HepG2 (cell line): ENCODE results near the gene PEX5. TPM values are rescaled to one million over a fixed set of nuclear protein-coding genes. Genes with fewer than 3 reads are reported as not detected.

ENCODE experiments used
- ATAC-seq: fragments of 200-7000 bp; cut with Tn5 transposase; 3 replicates; pipeline ENCODE4 v1.9.1; 2020; ENCODE audit warnings: mild to moderate bottlenecking, moderate library complexity
- BruUV-seq: library from RNA; stranded (reverse); fragments of 400-500 nt; replicated peaks from 2 replicates; lab custom pipeline; 2021; lab: Mats Ljungman, UMichigan
- CTCF ChIA-PET: fragments of 300-600 bp; formaldehyde crosslinking; extraction: SDS; loops from one replicate; lab custom pipeline; 2021; ENCODE audit warnings: low total read pairs, inconsistent platforms, low intra/inter-chr PET ratio; lab: Yijun Ruan, JAX
- POLR2A ChIA-PET: fragments of 350-600 bp; sonication (Branson Sonifier 250); formaldehyde crosslinking; loops from one replicate; lab custom pipeline; 2020; ENCODE audit warnings: antibody characterized with exemption, inconsistent platforms; lab: Yijun Ruan, JAX
- DNase-seq: peaks from one replicate; pipeline ENCODE4 v3.0.0-alpha.2; 2015; ENCODE audit warnings: low spot score
- FAIRE-seq: peaks from 3 replicates; lab custom pipeline; 2011; peaks lifted over from hg19 to GRCh38; lab: Jason Lieb, UNC
- H2AFZ ChIP-seq: one replicate; pipeline ENCODE4 v1.6.1; 2011; ENCODE audit warnings: low read length, inconsistent platforms
- H3K27ac ChIP-seq: fragments of 300-600 bp; 3 replicates; pipeline ENCODE4 v1.8.0; 2011; ENCODE audit warnings: mixed run types, mild to moderate bottlenecking, mixed read lengths, low read length, inconsistent platforms; ENCODE audit not compliant: insufficient read depth; ENCODE audit errors: extremely low read length
- H3K27me3 ChIP-seq, 2 experiments: fragments of 200-600 bp in 1 of 2; 2 replicates in 1 of 2; 3 replicates in 1 of 2; pipeline versions ENCODE4 v1.6.0 to v1.8.0; 2011; ENCODE audit warnings: low read length in 2 of 2, mild to moderate bottlenecking in 2 of 2, moderate library complexity in 2 of 2, inconsistent platforms in 1 of 2; ENCODE audit not compliant: insufficient read depth in 2 of 2, control insufficient read depth in 1 of 2
- H3K36me3 ChIP-seq, 2 experiments: fragments of 200-600 bp in 1 of 2; replicated peaks in 1 of 2; 2 replicates in 1 of 2; 3 replicates in 1 of 2; pipeline versions ENCODE4 v1.5.1 to v1.8.0; 2011; ENCODE audit warnings: low read length in 2 of 2, inconsistent platforms in 1 of 2; ENCODE audit not compliant: insufficient read depth in 2 of 2, control insufficient read depth in 1 of 2
- H3K4me1 ChIP-seq: 2 replicates; pipeline ENCODE4 v1.5.1; 2012; ENCODE audit warnings: low read length, inconsistent platforms; ENCODE audit not compliant: insufficient read depth
- H3K4me2 ChIP-seq: 2 replicates; pipeline ENCODE4 v1.6.0; 2011; ENCODE audit warnings: low read depth, low read length, inconsistent platforms
- H3K4me3 ChIP-seq, 3 experiments: fragments of 200-600 bp in 1 of 3; sonication (generic), shearing (Covaris generic) in 1 of 3; replicated peaks in 1 of 3; 2 replicates each; pipeline ENCODE4 v1.5.1; 2011 to 2016; ENCODE audit warnings: low read length in 3 of 3, inconsistent platforms in 2 of 3, low read depth in 2 of 3, mild to moderate bottlenecking in 2 of 3, control low read depth in 1 of 3, mixed read lengths in 1 of 3; ENCODE audit not compliant: insufficient read depth in 1 of 3
- H3K79me2 ChIP-seq: one replicate; pipeline ENCODE4 v1.6.1; 2011; ENCODE audit warnings: low read length, inconsistent platforms; ENCODE audit not compliant: insufficient read depth
- H3K9ac ChIP-seq: 2 replicates; pipeline ENCODE4 v1.6.0; 2011; ENCODE audit warnings: mild to moderate bottlenecking, low read depth, low read length, inconsistent platforms; ENCODE audit not compliant: insufficient read depth
- H3K9me3 ChIP-seq: 2 replicates; pipeline ENCODE4 v1.5.1; 2012; ENCODE audit warnings: mild to moderate bottlenecking, low read length
- H4K20me1 ChIP-seq: 2 replicates; pipeline ENCODE4 v1.6.0; 2011; ENCODE audit warnings: inconsistent platforms, mild to moderate bottlenecking, low read length, moderate library complexity; ENCODE audit not compliant: insufficient read depth
- BCL3 ChIP-seq: sonication (generic); formaldehyde crosslinking; IDR thresholded peaks from 2 replicates; pipeline ENCODE4 v1.5.1; 2020; ENCODE audit warnings: mild to moderate bottlenecking, missing genetic modification reagents, moderate library complexity
- HCFC1 ChIP-seq: fragments of 150-350 bp; IDR thresholded peaks from 2 replicates; pipeline ENCODE4 v1.6.1; 2014; ENCODE audit warnings: low read depth, low read length
- NFE2 ChIP-seq: sonication (generic); formaldehyde crosslinking; IDR thresholded peaks from 2 replicates; pipeline ENCODE4 v1.4.0; 2020; ENCODE audit warnings: missing genetic modification reagents
- PLRG1 ChIP-seq: fragments of 450-650 bp; conservative IDR thresholded peaks from 2 replicates; pipeline ENCODE4 v1.6.1; 2016
- RBAK ChIP-seq: sonication (generic); formaldehyde crosslinking; IDR thresholded peaks from 2 replicates; pipeline ENCODE4 v1.5.1; 2020; ENCODE audit warnings: mild to moderate bottlenecking, missing genetic modification reagents
- XRCC5 ChIP-seq: fragments of 200-400 bp; formaldehyde crosslinking; optimal IDR thresholded peaks from 2 replicates; pipeline ENCODE3; 2017; ENCODE audit warnings: mild to moderate bottlenecking, low read length
- ZBTB39 ChIP-seq: sonication (generic); formaldehyde crosslinking; IDR thresholded peaks from 2 replicates; pipeline ENCODE4 v1.5.0; 2020; ENCODE audit warnings: missing genetic modification reagents
- ZFP37 ChIP-seq: sonication (generic); formaldehyde crosslinking; IDR thresholded peaks from 2 replicates; pipeline ENCODE4 v1.4.0; 2020; ENCODE audit warnings: missing genetic modification reagents, borderline replicate concordance
- ZFYVE20 ChIP-seq: sonication (generic); formaldehyde crosslinking; IDR thresholded peaks from 2 replicates; pipeline ENCODE4 v1.8.0; 2023; ENCODE audit warnings: low read depth, mild to moderate bottlenecking, moderate library complexity, missing genetic modification reagents, borderline replicate concordance
- ZNF407 ChIP-seq: sonication (generic); formaldehyde crosslinking; IDR thresholded peaks from one replicate; pipeline ENCODE4 v1.5.1; 2020; ENCODE audit warnings: mild to moderate bottlenecking, missing genetic modification reagents; ENCODE audit errors: not compliant biosample characterization
- WGBS: methylation state at CpG from one replicate; pipeline ENCODE4 v1.1.6; 2017; ENCODE audit warnings: low lambda C conversion rate; 5-methylcytosine and 5-hydroxymethylcytosine counted together
- in situ Hi-C: cut with HindIII; loops from 2 replicates; pipeline ENCODE4 v1.10.0; 2017; ENCODE audit warnings: low pct_unique_long_range_greater_than_20kb; ENCODE audit not compliant: extremely low pct_ligation_motif_present
- intact Hi-C: fragments of 100-400 bp; cut with micrococcal nuclease; formaldehyde crosslinking; loops from one replicate; pipeline ENCODE4 v1.10.0; 2022; ENCODE audit not compliant: unreplicated experiment
- polyA plus RNA-seq, 8 experiments: library from polyadenylated mRNA; depleted of rRNA in 3 of 8; stranded (reverse) in 7 of 8; unstranded in 1 of 8; fragments of >200 nt; fragmentation: Illumina TruSeq in 4 of 8; extraction: Trizol in 4 of 8; gene quantifications; 2 replicates each; pipeline versions ENCODE4 v1.2.1 to v1.2.3, GENCODE V29; 2011 to 2016; ENCODE audit warnings: low read depth in 4 of 8, missing spikeins in 1 of 8, mixed read lengths in 1 of 8; ENCODE audit not compliant: insufficient read depth in 1 of 8
- total RNA-seq, 5 experiments: library from RNA; depleted of rRNA; stranded (reverse); fragments of >200 nt; fragmentation: Illumina TruSeq; extraction: Trizol; gene quantifications; 2 replicates each; pipeline ENCODE4 v1.2.3, GENCODE V29; 2016; ENCODE audit warnings: low read depth in 1 of 5
- TF ChIP-seq, protein P1 (sequence below): sonication (generic); formaldehyde crosslinking; IDR thresholded peaks from 2 replicates; pipeline ENCODE4 v1.4.0; 2020; ENCODE audit warnings: mild to moderate bottlenecking, low read depth, missing genetic modification reagents

The PEX5 gene
- total and polyA plus RNA-seq, 2 of the 13 experiments (the other 11 are each of a cell fraction or from before 2014, with no cell fraction given): 16.4 to 29.0 TPM

- WGBS: 2% methylated on average over 3 of the region's 3 CpGs
- Histone ChIP-seq H3K79me2 (no peaks in the 10 kb centered on the region), H3K27me3 (no peaks in the 10 kb centered on the region), H3K4me3 (no peak overlapping the region), H3K27ac (no peak overlapping the region), H3K36me3 (no peaks in the 10 kb centered on the region), H3K4me1 (no peaks in the 10 kb centered on the region), H3K4me2 (no peak overlapping the region), H4K20me1 (no peaks in the 10 kb centered on the region), H3K9ac (no peak overlapping the region), H3K9me3 (no peaks in the 10 kb centered on the region; the same call in 1 of the 2 replicates), H2AFZ (no peak overlapping the region)
- no TSS peak for BruUV-seq
- DNase-seq: no peak
- ChIA-PET POLR2A (no interaction called here), CTCF (no interaction called here)
- FAIRE-seq: no peak
- intact Hi-C loops (no loop called here), in situ Hi-C loops (no loop called here)
- ATAC-seq: no peak
- no peak for TF ChIP-seq RBAK (CRISPR knock-in tag)
- no peak for TF ChIP-seq XRCC5
- no peak for TF ChIP-seq HCFC1
- TF ChIP-seq, protein P1, sequence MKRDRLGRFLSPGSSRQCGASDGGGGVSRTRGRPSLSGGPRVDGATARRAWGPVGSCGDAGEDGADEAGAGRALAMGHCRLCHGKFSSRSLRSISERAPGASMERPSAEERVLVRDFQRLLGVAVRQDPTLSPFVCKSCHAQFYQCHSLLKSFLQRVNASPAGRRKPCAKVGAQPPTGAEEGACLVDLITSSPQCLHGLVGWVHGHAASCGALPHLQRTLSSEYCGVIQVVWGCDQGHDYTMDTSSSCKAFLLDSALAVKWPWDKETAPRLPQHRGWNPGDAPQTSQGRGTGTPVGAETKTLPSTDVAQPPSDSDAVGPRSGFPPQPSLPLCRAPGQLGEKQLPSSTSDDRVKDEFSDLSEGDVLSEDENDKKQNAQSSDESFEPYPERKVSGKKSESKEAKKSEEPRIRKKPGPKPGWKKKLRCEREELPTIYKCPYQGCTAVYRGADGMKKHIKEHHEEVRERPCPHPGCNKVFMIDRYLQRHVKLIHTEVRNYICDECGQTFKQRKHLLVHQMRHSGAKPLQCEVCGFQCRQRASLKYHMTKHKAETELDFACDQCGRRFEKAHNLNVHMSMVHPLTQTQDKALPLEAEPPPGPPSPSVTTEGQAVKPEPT (CRISPR knock-in tag): no peak
- no peak for TF ChIP-seq ZFP37 (CRISPR knock-in tag)
- no peak for TF ChIP-seq ZNF407
- TF ChIP-seq NFE2 (CRISPR knock-in tag): no peak
- no peak for TF ChIP-seq ZBTB39 (CRISPR knock-in tag)
- no peak for TF ChIP-seq PLRG1
- TF ChIP-seq BCL3: no peak
- no peak for TF ChIP-seq ZFYVE20
Measured at GRCh38 chr12:7241404-7242005, 52.0 kb downstream of the PEX5 start.
